ENCODE data around the gene ADAMTS17. TPM values are rescaled to one million over a fixed set of nuclear protein-coding genes. Genes with fewer than 3 reads are reported as not detected.

ADAMTS17 gene
- polyA plus RNA-seq, 2 of the 4 experiments (the other 2 are of a cell fraction), result 0.05 TPM; not detected in 1

- no peak for TF ChIP-seq TP53 (CRISPR knock-in tag; IDR thresholded peaks at IDR 0.05)
- no peak for TF ChIP-seq HDAC2 (IDR thresholded peaks at IDR 0.05)
- no peak for TF ChIP-seq EP300 (IDR thresholded peaks at IDR 0.05)
- TF ChIP-seq, protein P1, sequence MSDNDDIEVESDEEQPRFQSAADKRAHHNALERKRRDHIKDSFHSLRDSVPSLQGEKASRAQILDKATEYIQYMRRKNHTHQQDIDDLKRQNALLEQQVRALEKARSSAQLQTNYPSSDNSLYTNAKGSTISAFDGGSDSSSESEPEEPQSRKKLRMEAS (IDR thresholded peaks at IDR 0.05), result no peak
- TF ChIP-seq, protein P2, sequence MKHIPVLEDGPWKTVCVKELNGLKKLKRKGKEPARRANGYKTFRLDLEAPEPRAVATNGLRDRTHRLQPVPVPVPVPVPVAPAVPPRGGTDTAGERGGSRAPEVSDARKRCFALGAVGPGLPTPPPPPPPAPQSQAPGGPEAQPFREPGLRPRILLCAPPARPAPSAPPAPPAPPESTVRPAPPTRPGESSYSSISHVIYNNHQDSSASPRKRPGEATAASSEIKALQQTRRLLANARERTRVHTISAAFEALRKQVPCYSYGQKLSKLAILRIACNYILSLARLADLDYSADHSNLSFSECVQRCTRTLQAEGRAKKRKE (CRISPR knock-in tag; IDR thresholded peaks at IDR 0.05; ENCODE audit: low read depth), result no peak
- TF ChIP-seq JUN (IDR thresholded peaks at IDR 0.05), result no peak
- no peak for TF ChIP-seq E2F6 (IDR thresholded peaks at IDR 0.05; ENCODE audit: borderline replicate concordance, low read depth)
- TF ChIP-seq MAFK (IDR thresholded peaks at IDR 0.05; ENCODE audit: partially characterized antibody), result no peak
- no peak for TF ChIP-seq NPAS2 (CRISPR knock-in tag; IDR thresholded peaks at IDR 0.05; ENCODE audit: borderline replicate concordance)
- no peak for TF ChIP-seq HOXB5 (CRISPR knock-in tag; IDR thresholded peaks at IDR 0.05)
- no peak for TF ChIP-seq KDM5A (IDR thresholded peaks at IDR 0.05)
- no peak for TF ChIP-seq PHF8 (IDR thresholded peaks at IDR 0.05; ENCODE audit: borderline replicate concordance, low read depth)
- no peak for TF ChIP-seq CBX8 (IDR thresholded peaks at IDR 0.05)
- no peak for TF ChIP-seq EHF (CRISPR knock-in tag; IDR thresholded peaks at IDR 0.05)
- no peak for TF ChIP-seq SMC3 (IDR thresholded peaks at IDR 0.05)
- TF ChIP-seq, protein P3, sequence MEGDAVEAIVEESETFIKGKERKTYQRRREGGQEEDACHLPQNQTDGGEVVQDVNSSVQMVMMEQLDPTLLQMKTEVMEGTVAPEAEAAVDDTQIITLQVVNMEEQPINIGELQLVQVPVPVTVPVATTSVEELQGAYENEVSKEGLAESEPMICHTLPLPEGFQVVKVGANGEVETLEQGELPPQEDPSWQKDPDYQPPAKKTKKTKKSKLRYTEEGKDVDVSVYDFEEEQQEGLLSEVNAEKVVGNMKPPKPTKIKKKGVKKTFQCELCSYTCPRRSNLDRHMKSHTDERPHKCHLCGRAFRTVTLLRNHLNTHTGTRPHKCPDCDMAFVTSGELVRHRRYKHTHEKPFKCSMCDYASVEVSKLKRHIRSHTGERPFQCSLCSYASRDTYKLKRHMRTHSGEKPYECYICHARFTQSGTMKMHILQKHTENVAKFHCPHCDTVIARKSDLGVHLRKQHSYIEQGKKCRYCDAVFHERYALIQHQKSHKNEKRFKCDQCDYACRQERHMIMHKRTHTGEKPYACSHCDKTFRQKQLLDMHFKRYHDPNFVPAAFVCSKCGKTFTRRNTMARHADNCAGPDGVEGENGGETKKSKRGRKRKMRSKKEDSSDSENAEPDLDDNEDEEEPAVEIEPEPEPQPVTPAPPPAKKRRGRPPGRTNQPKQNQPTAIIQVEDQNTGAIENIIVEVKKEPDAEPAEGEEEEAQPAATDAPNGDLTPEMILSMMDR (IDR thresholded peaks at IDR 0.05), result no peak
- no peak overlapping the region for H3K4me2 ChIP-seq
- ChIA-PET POLR2A (no interaction called here), CTCF (interaction anchor here (0.5 to 1.2 kb wide), 4 partner anchors 9 to 103 kb away, joined by 3 to 4 read pairs (median 3); no protein-coding TSS in a partner anchor)
- peaks cover 5% of the 10 kb centered on the region; the same call in 1 of the 3 replicates for H3K4me1 ChIP-seq
- H3K4me3 ChIP-seq, result no peak overlapping the region
- WGBS (ENCODE audit: missing lambda C conversion rate), result 57% methylated on average over 7 of the region's 8 CpGs
- no peak for FAIRE-seq
- no peaks in the 10 kb centered on the region for H3K9me3 ChIP-seq
- H3K27ac ChIP-seq, result no peak overlapping the region
- no peak for ATAC-seq
- DNase-seq (ENCODE audit: low read depth in 1 of 2, low spot score in 1 of 2), result no peak
These were observed 234.6 kb downstream of the ADAMTS17 start for GRCh38 chr15:100107151-100107550.

- WGBS (ENCODE audit: missing lambda C conversion rate), result 29% methylated on average over 8 of the region's 8 CpGs
- FAIRE-seq (no peak), DNase-seq (ENCODE audit: low read depth in 1 of 2, low spot score in 1 of 2) (no peak), ATAC-seq (no peak)
- POLR2A ChIA-PET, result no interaction called here
- Histone ChIP-seq H3K27ac (no peak overlapping the region), H3K4me2 (no peak overlapping the region), H3K4me1 (peaks cover 5% of the 10 kb centered on the region; the same call in 1 of the 3 replicates), H3K9me3 (no peaks in the 10 kb centered on the region), H3K4me3 (no peak overlapping the region)
- CTCF ChIA-PET, result interaction anchor here (1.2 kb wide), 1 partner anchor 9 kb away, joined by 3 read pairs; no protein-coding TSS in a partner anchor
- TF ChIP-seq HEYL (CRISPR knock-in tag; IDR thresholded peaks at IDR 0.05) (no peak), HOXB5 (CRISPR knock-in tag; IDR thresholded peaks at IDR 0.05) (no peak), FOSL2 (IDR thresholded peaks at IDR 0.05) (no peak), FOSL2 (CRISPR knock-in tag; IDR thresholded peaks at IDR 0.05) (no peak), JUN (IDR thresholded peaks at IDR 0.05) (no peak), KDM5A (IDR thresholded peaks at IDR 0.05) (no peak), FOSB (CRISPR knock-in tag; IDR thresholded peaks at IDR 0.05) (no peak)
- TF ChIP-seq, protein P3 (IDR thresholded peaks at IDR 0.05), result no peak
These were observed 235.0 kb downstream of the ADAMTS17 start for GRCh38 chr15:100106732-100107131.

Measured in A549 (cell line).